Measurements from ENCODE around the gene ASPHD2. TPM values are rescaled to one million over a fixed set of nuclear protein-coding genes. Genes with fewer than 3 reads are reported as not detected.

Gene ASPHD2
- total and polyA plus RNA-seq, 10 of the 15 experiments (the other 5 are each of a cell fraction or from before 2014, with no cell fraction given) = 1.6 to 10.6 (median 5.2) TPM

- SMC1A ChIA-PET (ENCODE audit: uncharacterized antibody, unreplicated experiment) = no interaction called here
- CTCF ChIA-PET = interaction anchor here (0.6 to 1.2 kb wide), 3 partner anchors 12 to 412 kb away, joined by 3 to 5 read pairs (median 3); no protein-coding TSS in a partner anchor
- intact Hi-C loops (cut with micrococcal nuclease; ENCODE audit: unreplicated experiment) = no loop called here
- TF ChIP-seq IRF3 (IDR thresholded peaks at IDR 0.05) (no peak), CEBPZ (IDR thresholded peaks at IDR 0.05; ENCODE audit: low read depth, low read length) (no peak), TCF7 (IDR thresholded peaks at IDR 0.05; ENCODE audit: borderline replicate concordance) (no peak), ZBTB33 (IDR thresholded peaks at IDR 0.05) (no peak), ZNF24 (IDR thresholded peaks at IDR 0.05) (no peak), NKRF (conservative IDR thresholded peaks at IDR 0.05) (no peak), RAD51 (IDR thresholded peaks at IDR 0.05) (no peak), RB1 (IDR thresholded peaks at IDR 0.05; ENCODE audit: borderline replicate concordance) (no peak), CBFB (IDR thresholded peaks at IDR 0.05; ENCODE audit: low read depth) (no peak), E4F1 (IDR thresholded peaks at IDR 0.05; ENCODE audit: borderline replicate concordance, partially characterized antibody) (no peak), RBBP5 (conservative IDR thresholded peaks at IDR 0.05) (no peak), SRF (IDR thresholded peaks at IDR 0.05; ENCODE audit: low read depth in 2 of 2, low read length in 2 of 2) (no peak)
Measured at GRCh38 chr22:26448941-26449340, 19.9 kb downstream of the ASPHD2 start.

More at GRCh38 chr22:26448941-26449340, 19.9 kb downstream of the ASPHD2 start:
- Histone ChIP-seq H2AFZ (ENCODE audit: control insufficient read depth, low read depth, low read length) (no peak overlapping the region), H3K27ac (ENCODE audit: control insufficient read depth, insufficient read depth) (no peak overlapping the region), H3K9ac (ENCODE audit: control insufficient read depth, insufficient read depth, low read length) (no peak overlapping the region), H3K4me2 (ENCODE audit: control insufficient read depth, insufficient read depth) (no peak overlapping the region), H3K9me3 (replicated peaks; ENCODE audit: control insufficient read depth, insufficient read depth, low read length) (no peaks in the 10 kb centered on the region), H3K4me1 (ENCODE audit: control insufficient read depth, insufficient read depth, low read length) (no peaks in the 10 kb centered on the region), H3K79me2 (ENCODE audit: control insufficient read depth, insufficient read depth, low read length) (no peaks in the 10 kb centered on the region), H3K27me3 (replicated peaks in 1 of 2; ENCODE audit: control insufficient read depth in 2 of 2, insufficient read depth in 2 of 2, low read length in 1 of 2) (no peaks in the 10 kb centered on the region), H3K4me3 (no peak overlapping the region), H4K20me1 (ENCODE audit: control insufficient read depth, insufficient read depth) (0 out of 2 replicates have a peak, but pooled peaks cover 3% of the 10 kb centered on the region), H3K36me3 (ENCODE audit: control insufficient read depth in 2 of 2, insufficient read depth in 2 of 2, low read length in 1 of 2) (peaks cover 6 to 17% of the 10 kb centered on the region in 2 experiments)
- FAIRE-seq = no peak
- no peak for DNase-seq (ENCODE audit: low read depth, low spot score)
- ChIA-PET RAD21 (ENCODE audit: unreplicated experiment) (no interaction called here), POLR2A (interaction anchor here (0.6 to 0.7 kb wide), 2 partner anchors 14 to 30 kb away, joined by 5 to 9 read pairs; no protein-coding TSS in a partner anchor)
- BruUV-seq (replicated peaks) = no TSS peak
- 96% methylated on average over 6 of the region's 6 CpGs for WGBS (ENCODE audit: insufficient coverage, insufficient replicate concordance, low lambda C conversion rate, missing lambda C conversion rate)
- no peak for ATAC-seq
- in situ Hi-C loops (cut with MboI) = no loop called here
